ENCODE results near the gene NRXN3. TPM values are rescaled to one million over a fixed set of nuclear protein-coding genes. Genes with fewer than 3 reads are reported as not detected.

NRXN3 gene
- total and polyA plus RNA-seq, 2 of the 13 experiments (the other 11 are each of a cell fraction or from before 2014, with no cell fraction given): 0.03 TPM; not detected in 1

- Histone ChIP-seq H3K4me3 (replicated peaks in 1 of 3; ENCODE audit: insufficient read depth in 1 of 3, low read depth in 2 of 3, low read length in 3 of 3) (no peak overlapping the region), H3K4me2 (ENCODE audit: low read depth, low read length) (no peak overlapping the region), H3K27me3 (ENCODE audit: control insufficient read depth in 1 of 2, insufficient read depth in 2 of 2, low read length in 2 of 2) (no peaks in the 10 kb centered on the region; a peak in 1 of 5 replicates), H4K20me1 (ENCODE audit: insufficient read depth, low read length) (no peaks in the 10 kb centered on the region), H3K4me1 (ENCODE audit: insufficient read depth, low read length) (no peaks in the 10 kb centered on the region), H3K9me3 (ENCODE audit: low read length) (no peaks in the 10 kb centered on the region), H3K9ac (ENCODE audit: insufficient read depth, low read depth, low read length) (no peak overlapping the region), H3K36me3 (replicated peaks in 1 of 2; ENCODE audit: control insufficient read depth in 1 of 2, insufficient read depth in 2 of 2, low read length in 2 of 2) (no peaks in the 10 kb centered on the region), H3K79me2 (ENCODE audit: insufficient read depth, low read length) (no peaks in the 10 kb centered on the region), H2AFZ (ENCODE audit: low read length) (no peak overlapping the region), H3K27ac (ENCODE audit: extremely low read length, insufficient read depth, low read length) (no peak overlapping the region)
- no TSS peak for BruUV-seq (replicated peaks)
- CTCF ChIA-PET (ENCODE audit: low intra/inter-chr PET ratio, low total read pairs): no interaction called here
- FAIRE-seq (no peak), DNase-seq (ENCODE audit: low spot score) (no peak), ATAC-seq (no peak)
- WGBS (ENCODE audit: low lambda C conversion rate): 65% methylated on average over 5 of the region's 6 CpGs
- in situ Hi-C loops (cut with HindIII; ENCODE audit: extremely low pct_ligation_motif_present, low pct_unique_long_range_greater_than_20kb) (no loop called here), intact Hi-C loops (cut with micrococcal nuclease; ENCODE audit: unreplicated experiment) (no loop called here)
- POLR2A ChIA-PET: no interaction called here
- TF ChIP-seq, protein P1, sequence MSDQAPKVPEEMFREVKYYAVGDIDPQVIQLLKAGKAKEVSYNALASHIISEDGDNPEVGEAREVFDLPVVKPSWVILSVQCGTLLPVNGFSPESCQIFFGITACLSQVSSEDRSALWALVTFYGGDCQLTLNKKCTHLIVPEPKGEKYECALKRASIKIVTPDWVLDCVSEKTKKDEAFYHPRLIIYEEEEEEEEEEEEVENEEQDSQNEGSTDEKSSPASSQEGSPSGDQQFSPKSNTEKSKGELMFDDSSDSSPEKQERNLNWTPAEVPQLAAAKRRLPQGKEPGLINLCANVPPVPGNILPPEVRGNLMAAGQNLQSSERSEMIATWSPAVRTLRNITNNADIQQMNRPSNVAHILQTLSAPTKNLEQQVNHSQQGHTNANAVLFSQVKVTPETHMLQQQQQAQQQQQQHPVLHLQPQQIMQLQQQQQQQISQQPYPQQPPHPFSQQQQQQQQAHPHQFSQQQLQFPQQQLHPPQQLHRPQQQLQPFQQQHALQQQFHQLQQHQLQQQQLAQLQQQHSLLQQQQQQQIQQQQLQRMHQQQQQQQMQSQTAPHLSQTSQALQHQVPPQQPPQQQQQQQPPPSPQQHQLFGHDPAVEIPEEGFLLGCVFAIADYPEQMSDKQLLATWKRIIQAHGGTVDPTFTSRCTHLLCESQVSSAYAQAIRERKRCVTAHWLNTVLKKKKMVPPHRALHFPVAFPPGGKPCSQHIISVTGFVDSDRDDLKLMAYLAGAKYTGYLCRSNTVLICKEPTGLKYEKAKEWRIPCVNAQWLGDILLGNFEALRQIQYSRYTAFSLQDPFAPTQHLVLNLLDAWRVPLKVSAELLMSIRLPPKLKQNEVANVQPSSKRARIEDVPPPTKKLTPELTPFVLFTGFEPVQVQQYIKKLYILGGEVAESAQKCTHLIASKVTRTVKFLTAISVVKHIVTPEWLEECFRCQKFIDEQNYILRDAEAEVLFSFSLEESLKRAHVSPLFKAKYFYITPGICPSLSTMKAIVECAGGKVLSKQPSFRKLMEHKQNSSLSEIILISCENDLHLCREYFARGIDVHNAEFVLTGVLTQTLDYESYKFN (CRISPR knock-in tag; conservative IDR thresholded peaks at IDR 0.05): no peak
- TF ChIP-seq ZSCAN31 (CRISPR knock-in tag; IDR thresholded peaks at IDR 0.05; ENCODE audit: low read depth) (no peak), FOXJ3 (CRISPR knock-in tag; IDR thresholded peaks at IDR 0.05; ENCODE audit: borderline replicate concordance) (no peak), DPF2 (CRISPR knock-in tag; IDR thresholded peaks at IDR 0.05; ENCODE audit: borderline replicate concordance, low read depth) (no peak), ZNF652 (CRISPR knock-in tag; IDR thresholded peaks at IDR 0.05; ENCODE audit: borderline replicate concordance, low read depth) (no peak), SP140L (CRISPR knock-in tag; IDR thresholded peaks at IDR 0.05; ENCODE audit: borderline replicate concordance) (no peak), ZNF30 (CRISPR knock-in tag; IDR thresholded peaks at IDR 0.05) (no peak), ZFP37 (CRISPR knock-in tag; IDR thresholded peaks at IDR 0.05; ENCODE audit: borderline replicate concordance) (no peak), ZNF674 (CRISPR knock-in tag; IDR thresholded peaks at IDR 0.05; ENCODE audit: low read depth) (no peak), ZNF563 (CRISPR knock-in tag; IDR thresholded peaks at IDR 0.05) (no peak), ZNF552 (CRISPR knock-in tag; IDR thresholded peaks at IDR 0.05; ENCODE audit: borderline replicate concordance) (no peak), GATA4 (IDR thresholded peaks at IDR 0.05; ENCODE audit: borderline replicate concordance, low read depth) (no peak), GZF1 (CRISPR knock-in tag; IDR thresholded peaks at IDR 0.05) (no peak), THYN1 (CRISPR knock-in tag; IDR thresholded peaks at IDR 0.05; ENCODE audit: borderline replicate concordance, low read depth) (no peak)
- TF ChIP-seq, protein P2, sequence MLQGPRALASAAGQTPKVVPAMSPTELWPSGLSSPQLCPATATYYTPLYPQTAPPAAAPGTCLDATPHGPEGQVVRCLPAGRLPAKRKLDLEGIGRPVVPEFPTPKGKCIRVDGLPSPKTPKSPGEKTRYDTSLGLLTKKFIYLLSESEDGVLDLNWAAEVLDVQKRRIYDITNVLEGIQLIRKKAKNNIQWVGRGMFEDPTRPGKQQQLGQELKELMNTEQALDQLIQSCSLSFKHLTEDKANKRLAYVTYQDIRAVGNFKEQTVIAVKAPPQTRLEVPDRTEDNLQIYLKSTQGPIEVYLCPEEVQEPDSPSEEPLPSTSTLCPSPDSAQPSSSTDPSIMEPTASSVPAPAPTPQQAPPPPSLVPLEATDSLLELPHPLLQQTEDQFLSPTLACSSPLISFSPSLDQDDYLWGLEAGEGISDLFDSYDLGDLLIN (CRISPR knock-in tag; IDR thresholded peaks at IDR 0.05; ENCODE audit: borderline replicate concordance): no peak
- TF ChIP-seq, protein P3, sequence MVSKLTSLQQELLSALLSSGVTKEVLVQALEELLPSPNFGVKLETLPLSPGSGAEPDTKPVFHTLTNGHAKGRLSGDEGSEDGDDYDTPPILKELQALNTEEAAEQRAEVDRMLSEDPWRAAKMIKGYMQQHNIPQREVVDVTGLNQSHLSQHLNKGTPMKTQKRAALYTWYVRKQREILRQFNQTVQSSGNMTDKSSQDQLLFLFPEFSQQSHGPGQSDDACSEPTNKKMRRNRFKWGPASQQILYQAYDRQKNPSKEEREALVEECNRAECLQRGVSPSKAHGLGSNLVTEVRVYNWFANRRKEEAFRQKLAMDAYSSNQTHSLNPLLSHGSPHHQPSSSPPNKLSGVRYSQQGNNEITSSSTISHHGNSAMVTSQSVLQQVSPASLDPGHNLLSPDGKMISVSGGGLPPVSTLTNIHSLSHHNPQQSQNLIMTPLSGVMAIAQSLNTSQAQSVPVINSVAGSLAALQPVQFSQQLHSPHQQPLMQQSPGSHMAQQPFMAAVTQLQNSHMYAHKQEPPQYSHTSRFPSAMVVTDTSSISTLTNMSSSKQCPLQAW (CRISPR knock-in tag; IDR thresholded peaks at IDR 0.05): no peak
- TF ChIP-seq, protein P4, sequence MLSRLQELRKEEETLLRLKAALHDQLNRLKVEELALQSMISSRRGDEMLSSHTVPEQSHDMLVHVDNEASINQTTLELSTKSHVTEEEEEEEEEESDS (CRISPR knock-in tag; IDR thresholded peaks at IDR 0.05; ENCODE audit: borderline replicate concordance): no peak
Measured at GRCh38 chr14:78282437-78282836, 112.3 kb downstream of the NRXN3 start.

All from HepG2 (cell line).